CD4-positive, alpha-beta T cell (primary cell): Measurements from ENCODE around the gene THOC7. TPM values are rescaled to one million over a fixed set of nuclear protein-coding genes. Genes with fewer than 3 reads are reported as not detected.
A peak's percentile ranks its signal among the peaks of the same experiment; 100 is the strongest.

Experiments used
- ATAC-seq: fragments of 200-7000 bp; cut with Tn5 transposase; one replicate; pipeline ENCODE4 v1.10.0; 2022; ENCODE audit warnings: mild to moderate bottlenecking; ENCODE audit not compliant: poor library complexity
- CTCF ChIA-PET: fragments of 350-600 bp; sonication (Branson Sonifier 250); formaldehyde crosslinking; loops from one replicate; lab custom pipeline; 2021; ENCODE audit warnings: antibody characterized with exemption, inconsistent platforms; lab: Charles Lee
- POLR2A ChIA-PET: fragments of 350-600 bp; sonication (Branson Sonifier 250); formaldehyde crosslinking; loops from one replicate; lab custom pipeline; 2021; ENCODE audit warnings: antibody characterized with exemption, inconsistent platforms; lab: Charles Lee
- DNase-seq, 14 experiments: peaks; one replicate each; pipeline ENCODE4 v3.0.0-alpha.2; 2013 to 2020; ENCODE audit warnings: mixed read lengths in 2 of 14
- H3K27ac ChIP-seq, 2 donors: one replicate each; pipeline versions ENCODE4 v1.5.1 to v1.7.0; 2013; ENCODE audit warnings: low read length in 2 of 2, low read depth in 1 of 2, mild to moderate bottlenecking in 1 of 2
- H3K27me3 ChIP-seq, 2 experiments: 1 replicate in 1 of 2; 2 replicates in 1 of 2; pipeline versions ENCODE4 v1.6.1 to v1.7.0; 2013; ENCODE audit warnings: low read length in 2 of 2, control low read depth in 1 of 2, mild to moderate bottlenecking in 1 of 2, moderate library complexity in 1 of 2; ENCODE audit not compliant: insufficient read depth in 2 of 2, control insufficient read depth in 1 of 2
- H3K36me3 ChIP-seq: one replicate; pipeline ENCODE4 v1.6.1; 2013; ENCODE audit warnings: low read length, control low read depth; ENCODE audit not compliant: insufficient read depth
- H3K4me1 ChIP-seq: one replicate; pipeline ENCODE4 v1.6.1; 2013; ENCODE audit warnings: low read length, control low read depth; ENCODE audit not compliant: insufficient read depth
- H3K4me3 ChIP-seq: one replicate; pipeline ENCODE4 v1.5.1; 2013; ENCODE audit warnings: mild to moderate bottlenecking, low read length, moderate library complexity
- H3K9me3 ChIP-seq, 2 experiments: 1 replicate in 1 of 2; 2 replicates in 1 of 2; pipeline versions ENCODE4 v1.6.1 to v1.7.0; 2013; ENCODE audit warnings: low read length in 2 of 2, mild to moderate bottlenecking in 2 of 2, control low read depth in 1 of 2, moderate library complexity in 1 of 2; ENCODE audit not compliant: control insufficient read depth in 1 of 2, insufficient read depth in 1 of 2
- H3K27ac Mint-ChIP-seq: one replicate; pipeline ENCODE4 v1.8.0; 2020; ENCODE audit warnings: mixed read lengths
- H3K27me3 Mint-ChIP-seq: one replicate; pipeline ENCODE4 v1.8.0; 2021; ENCODE audit warnings: mixed read lengths
- H3K36me3 Mint-ChIP-seq: one replicate; pipeline ENCODE4 v1.8.0; 2021; ENCODE audit warnings: low read depth, mixed read lengths
- H3K4me1 Mint-ChIP-seq: one replicate; pipeline ENCODE4 v1.8.0; 2021; ENCODE audit warnings: low read depth, mixed read lengths
- H3K4me3 Mint-ChIP-seq: one replicate; pipeline ENCODE4 v1.8.0; 2020; ENCODE audit warnings: mild to moderate bottlenecking, mixed read lengths
- H3K9me3 Mint-ChIP-seq: one replicate; pipeline ENCODE4 v1.8.0; 2020; ENCODE audit warnings: mixed read lengths
- CTCF ChIP-seq: fragments of 200-600 bp; IDR thresholded peaks from one replicate; pipeline ENCODE4 v1.8.0; 2022; ENCODE audit warnings: antibody characterized with exemption, mild to moderate bottlenecking
- intact Hi-C, 2 experiments: fragments of 100-400 bp; cut with DNase I in 1 of 2; cut with micrococcal nuclease in 1 of 2; formaldehyde crosslinking; loops; one replicate each; pipeline versions ENCODE4 v1.15.1 to v1.9.0; 2023 to 2025; cut with DNase I, micrococcal nuclease
- total RNA-seq, 174 experiments: library from RNA in 2 of 174; stranded (reverse) in 2 of 174; gene quantifications; one replicate each; pipeline ENCODE4 v1.2.3 and lab custom pipeline; 2021 to 2026

The THOC7 gene
- total RNA-seq, 2 experiments from 2014 or later, result 21.6 to 23.7 TPM

DNA sequence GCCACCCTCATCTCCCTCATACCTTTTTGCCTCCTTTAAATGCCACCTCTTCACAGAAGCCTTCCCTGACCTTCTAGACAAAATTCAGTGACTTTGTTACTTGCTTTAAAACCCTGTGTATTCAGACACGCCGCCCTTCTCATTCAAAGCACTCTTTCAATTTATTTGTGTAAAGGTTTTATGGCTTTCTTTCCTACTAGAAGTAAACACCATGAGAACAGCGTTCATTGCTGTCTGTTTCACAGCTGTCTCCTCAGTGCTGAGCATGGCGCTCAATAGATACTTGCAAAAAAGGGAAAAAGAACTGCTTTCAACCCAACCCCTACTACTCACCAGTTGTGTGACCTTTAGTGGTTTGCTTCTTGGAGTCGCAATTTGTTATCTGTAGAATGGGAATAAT lies 17.0 kb upstream of the THOC7 start:
- TF ChIP-seq CTCF, result no peak
- ATAC-seq (no peak), DNase-seq (no peak)
- ChIA-PET CTCF (no interaction called here), POLR2A (no interaction called here)
- Histone ChIP-seq H3K27ac (no peak overlapping the region), H3K36me3 (no peaks in the 10 kb centered on the region), H3K9me3 (no peaks in the 10 kb centered on the region), H3K27me3 (no peaks in the 10 kb centered on the region), H3K4me3 (no peak overlapping the region), H3K4me1 (peaks cover 16% of the 10 kb centered on the region)
- peak overlapping the region; percentile 12 for H3K4me3 Mint-ChIP-seq
- peaks cover 69% of the 10 kb centered on the region for H3K4me1 Mint-ChIP-seq
- intact Hi-C loops, result no loop called here
- H3K36me3 Mint-ChIP-seq, result no peaks in the 10 kb centered on the region
- H3K27ac Mint-ChIP-seq, result peak overlapping the region; percentile 0
- no peaks in the 10 kb centered on the region for H3K9me3 Mint-ChIP-seq
- H3K27me3 Mint-ChIP-seq, result no peaks in the 10 kb centered on the region

GRCh38 chr3:63878394-63879060 lies 14.9 kb upstream of the THOC7 start:
- Mint-ChIP-seq H3K4me3 (no peak overlapping the region), H3K27me3 (no peaks in the 10 kb centered on the region), H3K9me3 (no peaks in the 10 kb centered on the region), H3K4me1 (peaks cover 80% of the 10 kb centered on the region), H3K27ac (peak overlapping the region; percentile 0), H3K36me3 (no peaks in the 10 kb centered on the region)
- POLR2A ChIA-PET, result interaction anchor here (1.2 kb wide), 1 partner anchor 15 kb away, joined by 6 read pairs; the partner anchor contains the start of genes ATXN7 and THOC7
- peaks cover 19% of the 10 kb centered on the region for H3K4me1 ChIP-seq
- H3K27me3 ChIP-seq, result no peaks in the 10 kb centered on the region
- no peak overlapping the region for H3K27ac ChIP-seq
- TF ChIP-seq CTCF, result no peak
- ATAC-seq, result no peak
- DNase-seq, result no peak
- no peaks in the 10 kb centered on the region for H3K9me3 ChIP-seq
- intact Hi-C loops, result no loop called here
- peaks cover under 1% of the 10 kb centered on the region for H3K36me3 ChIP-seq
- CTCF ChIA-PET, result no interaction called here
- no peak overlapping the region for H3K4me3 ChIP-seq

DNA sequence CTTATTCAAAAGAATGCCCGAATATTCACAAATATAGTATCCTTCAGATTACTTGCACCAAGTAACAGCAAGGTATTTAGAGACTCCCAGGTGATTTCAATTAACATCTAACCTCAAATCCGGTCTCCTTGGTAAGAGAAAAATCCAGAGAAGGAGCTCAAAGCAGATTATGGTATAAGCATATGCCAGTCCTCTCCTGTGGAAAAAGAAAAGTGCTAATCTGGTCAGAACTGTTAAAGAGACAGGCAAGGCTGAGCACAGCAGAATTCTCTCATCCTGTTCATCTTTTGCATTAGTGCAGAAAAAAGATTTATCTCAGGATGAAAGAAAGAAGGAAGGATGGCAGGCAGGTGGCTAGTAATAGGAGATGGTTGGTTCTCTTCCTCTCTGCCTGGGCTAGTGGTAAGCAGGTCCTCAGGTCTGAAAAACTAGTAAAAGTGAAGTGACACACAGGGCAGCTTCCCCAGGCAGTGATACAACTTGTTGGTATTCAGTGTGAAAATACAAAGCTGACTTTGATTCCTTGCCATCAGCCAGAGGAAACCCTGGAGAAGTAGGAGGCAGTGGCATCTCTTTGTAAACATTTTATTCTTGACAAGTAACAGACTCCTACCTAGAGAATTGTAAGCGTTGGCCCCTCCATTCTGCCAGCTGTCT lies 14.3 kb upstream of the THOC7 start:
- no peaks in the 10 kb centered on the region for H3K9me3 ChIP-seq
- Mint-ChIP-seq H3K4me1 (peaks cover 80% of the 10 kb centered on the region), H3K9me3 (no peaks in the 10 kb centered on the region), H3K27me3 (no peaks in the 10 kb centered on the region), H3K36me3 (no peaks in the 10 kb centered on the region), H3K4me3 (no peak overlapping the region), H3K27ac (peak overlapping the region; percentile 0)
- no peak for TF ChIP-seq CTCF
- intact Hi-C loops, result no loop called here
- CTCF ChIA-PET, result interaction anchor here (1.1 to 1.2 kb wide), 2 partner anchors 10 to 12 kb away, joined by 3 read pairs; no protein-coding TSS in a partner anchor
- H3K4me3 ChIP-seq, result no peak overlapping the region
- H3K27ac ChIP-seq, result no peak overlapping the region
- H3K27me3 ChIP-seq, result no peaks in the 10 kb centered on the region
- H3K4me1 ChIP-seq, result peaks cover 19% of the 10 kb centered on the region
- DNase-seq, result no peak
- peaks cover 5% of the 10 kb centered on the region for H3K36me3 ChIP-seq
- POLR2A ChIA-PET, result interaction anchor here (0.8 to 2.2 kb wide), 5 partner anchors 10 to 101 kb away, joined by 3 to 6 read pairs (median 6); partner anchors contain the start of genes ATXN7 and THOC7
- no peak for ATAC-seq
